ENCODE results near the gene ANO10. TPM values are rescaled to one million over a fixed set of nuclear protein-coding genes. Genes with fewer than 3 reads are reported as not detected.

ANO10 gene
- total RNA-seq, 2 experiments from 2014 or later: 8.4 to 8.5 TPM

DNA sequence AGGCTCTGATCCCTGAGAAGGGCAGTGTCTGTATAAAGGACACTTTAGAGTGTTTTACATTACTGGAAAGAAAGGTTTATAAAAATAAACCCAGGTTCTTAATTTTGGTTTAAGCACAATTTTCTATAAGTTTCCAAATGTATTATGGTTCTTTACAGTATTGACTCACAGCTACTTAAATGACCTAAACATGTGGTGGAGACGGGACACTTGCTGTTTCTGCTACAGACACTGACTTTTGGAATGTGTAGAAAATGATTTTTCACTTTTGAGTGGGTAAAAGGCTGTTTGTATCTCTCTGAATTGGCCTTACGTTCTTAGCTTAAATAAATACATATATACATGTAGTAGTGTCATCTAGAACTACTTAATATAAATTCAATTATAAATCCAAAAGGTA lies 280.0 kb downstream of the ANO10 start:
- intact Hi-C loops (cut with micrococcal nuclease): no loop called here
- DNase-seq: no peak
- H3K4me1 Mint-ChIP-seq (ENCODE audit: low read depth): peaks cover 46% of the 10 kb centered on the region
- H3K27me3 Mint-ChIP-seq: no peaks in the 10 kb centered on the region
- POLR2A ChIA-PET: no interaction called here
- no peak overlapping the region for H3K4me3 Mint-ChIP-seq
- H3K27ac Mint-ChIP-seq: no peak overlapping the region
- peaks cover 60% of the 10 kb centered on the region for H3K36me3 Mint-ChIP-seq
- H3K9me3 Mint-ChIP-seq: peaks cover 21% of the 10 kb centered on the region
- CTCF ChIA-PET: interaction anchor here (1.0 kb wide), 1 partner anchor 36 kb away, joined by 3 read pairs; no protein-coding TSS in a partner anchor

DNA sequence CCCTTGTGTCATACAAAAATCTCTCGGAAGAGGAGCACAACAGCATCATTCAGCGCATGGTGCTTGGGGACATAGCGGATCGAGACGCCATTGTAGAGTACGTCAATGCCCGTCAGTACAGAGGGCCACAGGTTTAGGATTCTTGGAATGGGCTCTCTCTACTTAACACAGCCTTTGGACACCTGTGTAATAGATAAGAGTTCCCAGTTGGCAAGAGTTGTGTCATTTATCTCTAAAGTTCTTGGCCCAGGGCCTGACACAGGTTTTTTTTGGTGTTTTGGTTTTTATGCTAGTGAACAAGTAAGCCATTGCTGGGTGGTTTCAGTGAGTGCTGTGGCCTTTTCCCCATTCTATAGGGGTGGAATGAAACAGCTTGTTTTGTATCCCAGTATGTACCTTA lies 281.4 kb downstream of the ANO10 start:
- ChIA-PET CTCF (no interaction called here), POLR2A (no interaction called here)
- intact Hi-C loops (cut with micrococcal nuclease): no loop called here
- Mint-ChIP-seq H3K4me1 (ENCODE audit: low read depth) (peaks cover 33% of the 10 kb centered on the region), H3K4me3 (no peak overlapping the region), H3K27ac (no peak overlapping the region), H3K9me3 (peaks cover 33% of the 10 kb centered on the region), H3K36me3 (peaks cover 68% of the 10 kb centered on the region), H3K27me3 (no peaks in the 10 kb centered on the region)
- no peak for DNase-seq

DNA sequence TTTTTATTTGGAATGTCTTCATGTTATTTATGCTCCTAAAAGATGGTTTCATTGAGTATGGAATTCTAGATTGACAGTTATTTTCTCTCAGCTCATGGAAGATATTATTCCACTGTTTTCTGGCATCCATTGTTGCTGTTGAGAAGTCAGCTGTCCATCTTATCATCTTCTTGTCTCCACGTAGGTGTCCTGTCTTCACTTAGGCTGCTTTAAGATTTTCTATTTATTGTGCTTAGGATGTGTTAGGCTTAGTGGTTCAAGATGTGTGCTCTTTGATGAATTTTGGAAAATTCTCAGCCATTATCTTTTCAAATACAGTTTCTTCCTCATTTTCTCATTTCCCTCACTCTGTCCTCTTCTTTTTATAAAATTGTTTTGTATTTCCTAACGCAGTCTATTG lies 283.5 kb downstream of the ANO10 start:
- peaks cover 39% of the 10 kb centered on the region for H3K9me3 Mint-ChIP-seq
- POLR2A ChIA-PET: no interaction called here
- CTCF ChIA-PET: no interaction called here
- intact Hi-C loops (cut with micrococcal nuclease): no loop called here
- DNase-seq: no peak
- peaks cover 15% of the 10 kb centered on the region for H3K4me1 Mint-ChIP-seq (ENCODE audit: low read depth)
- peaks cover 69% of the 10 kb centered on the region for H3K36me3 Mint-ChIP-seq
- H3K4me3 Mint-ChIP-seq: no peak overlapping the region
- H3K27me3 Mint-ChIP-seq: no peaks in the 10 kb centered on the region
- H3K27ac Mint-ChIP-seq: no peak overlapping the region

- Mint-ChIP-seq H3K27ac (peak overlapping the region; percentile 18), H3K27me3 (no peaks in the 10 kb centered on the region), H3K4me3 (no peak overlapping the region), H3K4me1 (ENCODE audit: low read depth) (peaks cover 11% of the 10 kb centered on the region), H3K36me3 (peaks cover 68% of the 10 kb centered on the region), H3K9me3 (peaks cover 39% of the 10 kb centered on the region)
- intact Hi-C loops (cut with micrococcal nuclease): no loop called here
- POLR2A ChIA-PET: no interaction called here
- CTCF ChIA-PET: interaction anchor here (1.6 kb wide), 1 partner anchor 375 kb away, joined by 4 read pairs; no protein-coding TSS in a partner anchor
- DNase-seq: no peak
Observed at GRCh38 chr3:43335799-43336198, 286.0 kb downstream of the ANO10 start.

DNA sequence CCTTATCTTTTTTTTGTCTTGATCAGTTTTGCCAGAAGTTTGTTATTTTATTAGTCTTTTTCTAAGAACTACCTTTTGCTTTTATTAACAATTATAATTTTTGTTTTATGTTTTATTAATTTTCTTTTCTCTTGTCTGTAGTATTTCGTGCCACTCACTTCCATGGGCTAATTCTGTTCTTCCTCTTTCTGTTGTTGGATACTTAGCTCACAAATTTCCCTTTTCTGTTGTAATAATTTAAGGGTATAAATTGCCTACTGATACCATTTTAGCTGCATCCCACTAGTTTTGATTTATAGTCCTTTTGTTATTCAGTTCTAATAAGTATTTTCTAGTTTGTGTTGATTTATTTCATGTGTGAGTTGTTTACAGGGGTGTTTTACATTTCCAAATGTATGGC lies 286.8 kb downstream of the ANO10 start:
- peaks cover 35% of the 10 kb centered on the region for H3K9me3 Mint-ChIP-seq
- H3K4me3 Mint-ChIP-seq: no peak overlapping the region
- peaks cover 62% of the 10 kb centered on the region for H3K36me3 Mint-ChIP-seq
- ChIA-PET CTCF (no interaction called here), POLR2A (interaction anchor here (0.6 kb wide), 1 partner anchor 166 kb away, joined by 3 read pairs; no protein-coding TSS in a partner anchor)
- H3K27me3 Mint-ChIP-seq: no peaks in the 10 kb centered on the region
- no peak for DNase-seq
- intact Hi-C loops (cut with micrococcal nuclease): no loop called here
- H3K4me1 Mint-ChIP-seq (ENCODE audit: low read depth): peaks cover 14% of the 10 kb centered on the region
- H3K27ac Mint-ChIP-seq: no peak overlapping the region

DNA sequence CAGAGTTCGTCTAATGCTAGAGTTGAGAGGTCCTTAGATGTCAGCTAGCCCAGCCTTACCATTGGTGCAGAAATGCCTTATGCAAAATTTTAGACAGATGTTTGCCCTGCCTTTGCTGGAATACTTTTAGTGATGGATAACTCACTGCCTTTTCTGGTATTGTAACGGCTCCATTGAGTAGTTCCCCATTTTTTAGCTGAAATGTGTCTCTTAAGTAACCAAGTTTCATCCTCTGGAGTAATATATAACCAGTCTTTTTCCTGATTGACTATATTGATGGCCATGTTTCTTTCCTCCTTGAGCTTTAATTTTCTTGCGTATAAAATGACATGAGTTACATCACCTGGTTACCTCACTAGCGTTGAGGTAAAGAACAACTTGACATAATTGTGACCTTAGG lies 290.4 kb downstream of the ANO10 start:
- Mint-ChIP-seq H3K9me3 (peaks cover 16% of the 10 kb centered on the region), H3K36me3 (peaks cover 34% of the 10 kb centered on the region), H3K4me3 (no peak overlapping the region), H3K27me3 (no peaks in the 10 kb centered on the region), H3K27ac (no peak overlapping the region), H3K4me1 (ENCODE audit: low read depth) (peaks cover 41% of the 10 kb centered on the region)
- intact Hi-C loops (cut with micrococcal nuclease): no loop called here
- POLR2A ChIA-PET: no interaction called here
- DNase-seq: no peak
- CTCF ChIA-PET: interaction anchor here (0.6 kb wide), 1 partner anchor 74 kb away, joined by 3 read pairs; no protein-coding TSS in a partner anchor

DNA sequence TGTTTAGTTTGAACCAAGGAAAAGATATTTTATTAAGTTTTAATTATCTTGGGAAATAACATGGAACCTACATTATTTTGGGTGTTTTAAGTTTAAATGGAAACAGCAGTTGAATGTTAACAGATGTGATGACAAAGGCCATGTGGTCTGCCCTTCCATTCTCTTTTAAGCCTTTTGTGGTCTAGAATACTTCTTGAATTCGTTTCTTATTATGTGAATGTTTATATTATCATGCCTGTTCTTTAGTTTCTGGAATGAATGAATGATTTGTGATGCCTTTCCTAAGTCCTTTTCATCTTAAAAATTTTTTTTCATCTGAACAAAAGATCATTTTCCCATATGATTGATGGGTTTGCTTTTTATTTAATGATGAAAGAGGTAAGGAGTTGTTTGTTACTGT lies 290.8 kb downstream of the ANO10 start:
- Mint-ChIP-seq H3K27ac (no peak overlapping the region), H3K36me3 (peaks cover 30% of the 10 kb centered on the region), H3K9me3 (peaks cover 12% of the 10 kb centered on the region), H3K27me3 (no peaks in the 10 kb centered on the region), H3K4me3 (no peak overlapping the region), H3K4me1 (ENCODE audit: low read depth) (peaks cover 45% of the 10 kb centered on the region)
- ChIA-PET CTCF (no interaction called here), POLR2A (no interaction called here)
- no peak for DNase-seq
- intact Hi-C loops (cut with micrococcal nuclease): no loop called here

DNA sequence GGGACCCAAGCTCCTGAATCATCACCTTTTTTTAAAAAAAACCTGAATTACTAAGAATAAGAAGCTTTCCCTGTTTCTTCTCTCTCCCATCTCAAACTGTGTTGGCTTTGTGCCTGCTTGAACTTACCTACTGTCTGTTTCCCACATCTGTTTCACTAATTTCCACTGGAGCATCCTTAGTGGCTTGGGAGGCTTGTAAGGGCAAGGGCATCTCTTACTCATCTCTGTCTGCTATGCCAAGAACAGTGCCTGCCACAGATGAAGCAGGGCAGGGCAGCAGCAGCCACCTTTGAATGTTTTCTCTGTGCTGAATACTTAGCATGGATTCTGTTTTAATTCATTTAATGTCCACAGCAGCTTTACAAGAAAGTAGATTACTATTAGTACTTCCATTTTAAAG lies 293.2 kb downstream of the ANO10 start:
- Mint-ChIP-seq H3K9me3 (no peaks in the 10 kb centered on the region), H3K4me1 (ENCODE audit: low read depth) (peaks cover 62% of the 10 kb centered on the region), H3K36me3 (peaks cover 12% of the 10 kb centered on the region), H3K4me3 (no peak overlapping the region), H3K27me3 (no peaks in the 10 kb centered on the region), H3K27ac (peak overlapping the region; percentile 76)
- POLR2A ChIA-PET: no interaction called here
- intact Hi-C loops (cut with micrococcal nuclease): no loop called here
- no peak for DNase-seq
- CTCF ChIA-PET: no interaction called here

- Mint-ChIP-seq H3K36me3 (peaks cover 9% of the 10 kb centered on the region), H3K27me3 (no peaks in the 10 kb centered on the region), H3K27ac (peak overlapping the region; percentile 52), H3K9me3 (no peaks in the 10 kb centered on the region), H3K4me1 (ENCODE audit: low read depth) (peaks cover 62% of the 10 kb centered on the region), H3K4me3 (no peak overlapping the region)
- ChIA-PET CTCF (no interaction called here), POLR2A (no interaction called here)
- DNase-seq: no peak
- intact Hi-C loops (cut with micrococcal nuclease): no loop called here
Observed at GRCh38 chr3:43327582-43327979, 294.2 kb downstream of the ANO10 start.

- H3K27ac Mint-ChIP-seq: peak overlapping the region; percentile 52
- ChIA-PET POLR2A (no interaction called here), CTCF (no interaction called here)
- no peak for DNase-seq
- no peak overlapping the region for H3K4me3 Mint-ChIP-seq
- H3K4me1 Mint-ChIP-seq (ENCODE audit: low read depth): peaks cover 62% of the 10 kb centered on the region
- H3K27me3 Mint-ChIP-seq: no peaks in the 10 kb centered on the region
- no peaks in the 10 kb centered on the region for H3K9me3 Mint-ChIP-seq
- H3K36me3 Mint-ChIP-seq: peaks cover 3% of the 10 kb centered on the region
- intact Hi-C loops (cut with micrococcal nuclease): no loop called here
Observed at GRCh38 chr3:43326891-43327581, 294.8 kb downstream of the ANO10 start.

- peaks cover 71% of the 10 kb centered on the region for H3K4me1 Mint-ChIP-seq (ENCODE audit: low read depth)
- H3K27me3 Mint-ChIP-seq: no peaks in the 10 kb centered on the region
- H3K9me3 Mint-ChIP-seq: no peaks in the 10 kb centered on the region
- no peak overlapping the region for H3K27ac Mint-ChIP-seq
- intact Hi-C loops (cut with micrococcal nuclease): no loop called here
- H3K4me3 Mint-ChIP-seq: no peak overlapping the region
- no peak for DNase-seq
- ChIA-PET POLR2A (no interaction called here), CTCF (no interaction called here)
- peaks cover 3% of the 10 kb centered on the region for H3K36me3 Mint-ChIP-seq
Observed at GRCh38 chr3:43323541-43323940, 298.3 kb downstream of the ANO10 start.

DNA sequence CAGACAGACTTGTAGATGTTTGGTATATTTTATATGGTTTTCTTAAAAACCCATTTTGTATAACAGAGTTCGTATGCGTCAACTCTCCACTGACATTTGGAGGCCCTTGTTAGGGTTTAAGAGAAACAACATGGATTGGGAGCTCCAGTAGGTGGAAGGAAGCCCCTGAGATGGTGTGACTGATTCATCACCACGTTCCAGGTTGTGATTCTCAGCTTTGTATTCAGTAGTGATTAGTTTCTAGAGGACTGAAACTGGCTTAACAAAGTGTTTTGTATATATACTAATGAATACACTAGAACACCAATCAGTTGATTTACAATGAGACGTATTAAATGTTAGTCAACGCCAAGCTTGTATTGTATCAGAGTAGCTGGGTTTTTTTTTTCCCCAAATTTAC lies 301.5 kb downstream of the ANO10 start:
- H3K4me3 Mint-ChIP-seq: no peak overlapping the region
- H3K9me3 Mint-ChIP-seq: no peaks in the 10 kb centered on the region
- H3K36me3 Mint-ChIP-seq: peaks cover 3% of the 10 kb centered on the region
- ChIA-PET POLR2A (no interaction called here), CTCF (interaction anchor here (0.9 to 1.4 kb wide), 4 partner anchors 26 to 184 kb away, joined by 3 to 6 read pairs (median 3); no protein-coding TSS in a partner anchor)
- H3K27ac Mint-ChIP-seq: no peak overlapping the region
- peaks cover 68% of the 10 kb centered on the region for H3K4me1 Mint-ChIP-seq (ENCODE audit: low read depth)
- intact Hi-C loops (cut with micrococcal nuclease): no loop called here
- H3K27me3 Mint-ChIP-seq: no peaks in the 10 kb centered on the region
- DNase-seq: no peak

GRCh38 chr3:43319794-43320193 lies 302.0 kb downstream of the ANO10 start:
- POLR2A ChIA-PET: no interaction called here
- H3K27ac Mint-ChIP-seq: no peak overlapping the region
- peaks cover 3% of the 10 kb centered on the region for H3K36me3 Mint-ChIP-seq

More at GRCh38 chr3:43319794-43320193, 302.0 kb downstream of the ANO10 start:
- CTCF ChIA-PET: interaction anchor here (1.2 kb wide), 1 partner anchor 184 kb away, joined by 3 read pairs; no protein-coding TSS in a partner anchor
- H3K9me3 Mint-ChIP-seq: no peaks in the 10 kb centered on the region
- intact Hi-C loops (cut with micrococcal nuclease): no loop called here
- H3K4me3 Mint-ChIP-seq: no peak overlapping the region
- no peak for DNase-seq
- H3K4me1 Mint-ChIP-seq (ENCODE audit: low read depth): peaks cover 69% of the 10 kb centered on the region
- no peaks in the 10 kb centered on the region for H3K27me3 Mint-ChIP-seq
